HCT116 (cell line): ENCODE results near the gene PDE4B. TPM values are rescaled to one million over a fixed set of nuclear protein-coding genes. Genes with fewer than 3 reads are reported as not detected.
A peak's percentile ranks its signal among the peaks of the same experiment; 100 is the strongest.

Experiments used
- ATAC-seq: fragments of 200-7000 bp; cut with Tn5 transposase; 2 replicates; pipeline ENCODE4 v1.9.1; 2020; ENCODE audit warnings: mild to moderate bottlenecking, moderate library complexity
- BruUV-seq: library from RNA; stranded (reverse); fragments of 400-500 nt; replicated peaks from 2 replicates; lab custom pipeline; 2021; lab: Mats Ljungman, UMichigan
- CTCF ChIA-PET: fragments of 300-600 bp; sonication (Branson Sonifier 250); formaldehyde crosslinking; loops from one replicate; lab custom pipeline; 2021; ENCODE audit warnings: antibody characterized with exemption; lab: Charles Lee
- POLR2A ChIA-PET: fragments of 300-600, 350-600 bp; sonication (Branson Sonifier 250); formaldehyde crosslinking; loops from one replicate; lab custom pipeline; 2021; ENCODE audit warnings: antibody characterized with exemption; lab: Charles Lee
- RAD21 ChIA-PET, 2 experiments: fragments of 300-600 bp; sonication (Branson Sonifier 250); formaldehyde crosslinking; loops; one replicate each; lab custom pipeline; 2023; ENCODE audit warnings: low total read pairs in 2 of 2; ENCODE audit not compliant: uncharacterized antibody in 2 of 2, unreplicated experiment in 2 of 2, low non-redundant PET in 1 of 2; lab: Charles Lee
- DNase-seq: peaks from one replicate; pipeline ENCODE4 v3.0.0-alpha.2; 2010; ENCODE audit warnings: low read depth, low spot score
- H2AFZ ChIP-seq: fragments of 200-600 bp; shearing (Covaris generic), sonication (generic); 2 replicates; pipeline ENCODE4 v1.6.1; 2017; ENCODE audit warnings: low read depth, mixed run types, mixed read lengths, antibody characterized with exemption, low read length; ENCODE audit not compliant: poor library complexity, severe bottlenecking
- H3K27ac ChIP-seq: 2 replicates; pipeline ENCODE4 v1.5.1; 2012; ENCODE audit warnings: low read depth, low read length
- H3K27me3 ChIP-seq: fragments of 200-600 bp; sonication (generic); 2 replicates; pipeline ENCODE4 v1.6.1; 2016; ENCODE audit warnings: mixed run types, low read length, mixed read lengths; ENCODE audit not compliant: insufficient read depth
- H3K36me3 ChIP-seq, 2 experiments: fragments of 200-500 bp in 1 of 2; fragments of 200-600 bp in 1 of 2; sonication (Bioruptor generic) in 1 of 2; sonication (generic) in 1 of 2; 2 replicates each; pipeline versions ENCODE4 v1.5.1 to v1.6.1; 2014 to 2016; ENCODE audit warnings: low read length in 2 of 2, inconsistent platforms in 1 of 2, mixed read lengths in 1 of 2, mixed run types in 1 of 2; ENCODE audit not compliant: insufficient read depth in 2 of 2, control insufficient read depth in 1 of 2
- H3K4me1 ChIP-seq, 2 experiments: fragments of 200-600 bp in 1 of 2; sonication (generic) in 1 of 2; 2 replicates each; pipeline versions ENCODE4 v1.5.1 to v1.6.1; 2012 to 2017; ENCODE audit warnings: low read length in 2 of 2, inconsistent platforms in 1 of 2, mild to moderate bottlenecking in 1 of 2, mixed read lengths in 1 of 2, mixed run types in 1 of 2, moderate library complexity in 1 of 2; ENCODE audit not compliant: insufficient read depth in 2 of 2, control insufficient read depth in 1 of 2
- H3K4me2 ChIP-seq: fragments of 200-600 bp; sonication (generic); 2 replicates; pipeline ENCODE4 v1.6.1; 2017; ENCODE audit warnings: mixed run types, low read length, mixed read lengths
- H3K4me3 ChIP-seq, 2 experiments: fragments of 200-600 bp in 1 of 2; sonication (generic) in 1 of 2; replicated peaks in 1 of 2; 2 replicates each; pipeline ENCODE4 v1.5.1; 2011 to 2016; ENCODE audit warnings: low read length in 2 of 2, control low read depth in 1 of 2, low read depth in 1 of 2, mild to moderate bottlenecking in 1 of 2, mixed read lengths in 1 of 2, mixed run types in 1 of 2
- H3K79me2 ChIP-seq: fragments of 200-600 bp; sonication (generic); 2 replicates; pipeline ENCODE4 v1.6.1; 2017; ENCODE audit warnings: mild to moderate bottlenecking, mixed run types, low read length, moderate library complexity, mixed read lengths; ENCODE audit not compliant: insufficient read depth
- H3K9ac ChIP-seq: fragments of 200-600 bp; sonication (generic); 2 replicates; pipeline ENCODE4 v1.6.1; 2016; ENCODE audit warnings: low read length, mixed read lengths
- H3K9me2 ChIP-seq: fragments of 200-600 bp; sonication (generic), shearing (Covaris generic); 2 replicates; pipeline ENCODE4 v1.6.1; 2017; ENCODE audit warnings: mixed run types, mild to moderate bottlenecking, moderate library complexity; ENCODE audit not compliant: insufficient read depth
- H3K9me3 ChIP-seq, 2 experiments: fragments of 200-500 bp in 1 of 2; fragments of 200-600 bp in 1 of 2; sonication (Bioruptor generic) in 1 of 2; sonication (generic) in 1 of 2; 2 replicates each; pipeline ENCODE4 v1.6.1; 2014 to 2017; ENCODE audit warnings: low read length in 2 of 2, mixed read lengths in 2 of 2, inconsistent platforms in 1 of 2, low read depth in 1 of 2, mild to moderate bottlenecking in 1 of 2, mixed run types in 1 of 2, moderate library complexity in 1 of 2; ENCODE audit not compliant: control insufficient read depth in 1 of 2, insufficient read depth in 1 of 2
- H4K20me1 ChIP-seq: fragments of 200-600 bp; sonication (generic), shearing (Covaris generic); 2 replicates; pipeline ENCODE4 v1.6.1; 2017; ENCODE audit warnings: mixed run types, mild to moderate bottlenecking, moderate library complexity; ENCODE audit not compliant: insufficient read depth
- ATF3 ChIP-seq: IDR thresholded peaks from 2 replicates; pipeline ENCODE4 v1.6.1; 2012
- CBX3 ChIP-seq: IDR thresholded peaks from 2 replicates; pipeline ENCODE4 v1.6.1; 2012; ENCODE audit warnings: low read depth
- CEBPB ChIP-seq: IDR thresholded peaks from 2 replicates; pipeline ENCODE4 v1.6.1; 2012; ENCODE audit warnings: low read depth
- EGR1 ChIP-seq: IDR thresholded peaks from 2 replicates; pipeline ENCODE4 v1.6.1; 2012; ENCODE audit warnings: low read depth
- ELF1 ChIP-seq: IDR thresholded peaks from 2 replicates; pipeline ENCODE4 v1.6.1; 2012; ENCODE audit warnings: low read depth, borderline replicate concordance
- EZH2phosphoT487 ChIP-seq: fragments of 200-600 bp; IDR thresholded peaks from 2 replicates; pipeline ENCODE4 v1.6.1; 2018; ENCODE audit warnings: antibody characterized with exemption, borderline replicate concordance
- FOSL1 ChIP-seq: IDR thresholded peaks from 2 replicates; pipeline ENCODE4 v1.6.1; 2012; ENCODE audit warnings: low read depth
- JUND ChIP-seq: IDR thresholded peaks from 2 replicates; pipeline ENCODE4 v1.6.1; 2012
- POLR2A ChIP-seq: IDR thresholded peaks from 2 replicates; pipeline ENCODE4 v1.7.0; 2011; ENCODE audit warnings: borderline replicate concordance; ENCODE audit not compliant: insufficient read depth, insufficient read length; ENCODE audit errors: extremely low read depth
- POLR2AphosphoS5 ChIP-seq: IDR thresholded peaks from 2 replicates; pipeline ENCODE4 v1.6.1; 2011; ENCODE audit warnings: mild to moderate bottlenecking, low read depth, low read length, moderate library complexity
- RAD21 ChIP-seq: IDR thresholded peaks from 2 replicates; pipeline ENCODE4 v1.6.1; 2012; ENCODE audit warnings: low read depth, mild to moderate bottlenecking
- SIN3A ChIP-seq: IDR thresholded peaks from 2 replicates; pipeline ENCODE4 v1.6.1; 2012; ENCODE audit warnings: low read depth
- SP1 ChIP-seq: IDR thresholded peaks from 2 replicates; pipeline ENCODE4 v1.6.1; 2012; ENCODE audit warnings: low read depth
- SRF ChIP-seq: IDR thresholded peaks from 2 replicates; pipeline ENCODE4 v1.6.1; 2012; ENCODE audit warnings: low read depth
- TCF7L2 ChIP-seq: IDR thresholded peaks from 2 replicates; pipeline ENCODE4 v1.7.0; 2011; ENCODE audit warnings: borderline replicate concordance, inconsistent platforms; ENCODE audit not compliant: insufficient read depth, insufficient read length; ENCODE audit errors: extremely low read depth
- YY1 ChIP-seq: IDR thresholded peaks from 2 replicates; pipeline ENCODE4 v1.6.1; 2011; ENCODE audit warnings: low read length, low read depth, moderate library complexity, mild to moderate bottlenecking; ENCODE audit not compliant: insufficient replicate concordance; ENCODE audit errors: extremely low read depth
- ZFX ChIP-seq: fragments of 450-650 bp; IDR thresholded peaks from 2 replicates; pipeline ENCODE4 v1.6.1; 2017
- intact Hi-C: fragments of 100-400 bp; cut with micrococcal nuclease; formaldehyde crosslinking; loops from 2 replicates; pipeline ENCODE4 v1.10.0; 2022
- total RNA-seq: library from RNA; stranded (reverse); gene quantifications from one replicate; pipeline ENCODE4 v1.2.1, GENCODE V29; 2021; ENCODE audit not compliant: unreplicated experiment

The PDE4B gene
- total RNA-seq, 1 experiment from 2014 or later = 76.9 TPM

GRCh38 chr1:66231217-66231616, 438.5 kb downstream of the PDE4B start:
- no peaks in the 10 kb centered on the region for H3K27me3 ChIP-seq
- H3K9me2 ChIP-seq = no peaks in the 10 kb centered on the region
- H3K4me3 ChIP-seq = no peak overlapping the region

GRCh38 chr1:66231681-66232463, 439.2 kb downstream of the PDE4B start:
- intact Hi-C loops = no loop called here
- RAD21 ChIA-PET = no interaction called here
- Histone ChIP-seq H3K27me3 (no peaks in the 10 kb centered on the region), H3K27ac (peak overlapping the region; percentile 41; the same call in 1 of the 2 replicates), H3K36me3 (no peaks in the 10 kb centered on the region), H3K9me2 (no peaks in the 10 kb centered on the region), H3K4me1 (peaks cover 16 to 24% of the 10 kb centered on the region in 2 experiments; a peak in 3 of 4 replicates), H3K9ac (no peak overlapping the region), H2AFZ (peak overlapping the region; percentile 75), H3K79me2 (no peaks in the 10 kb centered on the region), H3K4me3 (no peak overlapping the region), H4K20me1 (no peaks in the 10 kb centered on the region), H3K9me3 (no peaks in the 10 kb centered on the region), H3K4me2 (peak overlapping the region; percentile 32)
- BruUV-seq = no TSS peak
- ATAC-seq (peak; percentile 35), DNase-seq (no peak)
- CTCF ChIA-PET = interaction anchor here (0.7 to 2.0 kb wide), 3 partner anchors 9 to 501 kb away, joined by 3 to 8 read pairs (median 3); no protein-coding TSS in a partner anchor
- TF ChIP-seq SIN3A = no peak
- TF ChIP-seq RAD21 = no peak
- TF ChIP-seq POLR2A = no peak
- no peak for TF ChIP-seq TCF7L2
- no peak for TF ChIP-seq ELF1
- no peak for TF ChIP-seq YY1
- TF ChIP-seq ZFX = no peak
- POLR2A ChIA-PET = interaction anchor here (1.1 kb wide), 1 partner anchor 8 kb away, joined by 5 read pairs; no protein-coding TSS in a partner anchor

More at GRCh38 chr1:66231217-66231616, 438.5 kb downstream of the PDE4B start:
- Histone ChIP-seq H3K4me2 (peak overlapping the region; percentile 32), H3K36me3 (no peaks in the 10 kb centered on the region), H3K79me2 (no peaks in the 10 kb centered on the region), H3K9ac (no peak overlapping the region), H3K9me3 (no peaks in the 10 kb centered on the region), H3K4me1 (peaks cover 16 to 24% of the 10 kb centered on the region in 2 experiments; a peak in 3 of 4 replicates), H2AFZ (peak overlapping the region; percentile 75), H3K27ac (peak overlapping the region; percentile 41; the same call in 1 of the 2 replicates), H4K20me1 (no peaks in the 10 kb centered on the region)
- BruUV-seq = no TSS peak
- peak; percentile 73 for DNase-seq
- TF ChIP-seq ZFX (no peak), SIN3A (peak; percentile 50; the same call in 1 of the 2 replicates), CEBPB (peak; percentile 70), CBX3 (peak; percentile 78), EGR1 (no peak), SP1 (peak; percentile 83), POLR2AphosphoS5 (peak; percentile 18; the same call in 1 of the 2 replicates), SRF (peak; percentile 72), ATF3 (peak; percentile 40; the same call in 1 of the 2 replicates), EZH2phosphoT487 (no peak), JUND (peak; percentile 94), FOSL1 (peak; percentile 96)
- ChIA-PET POLR2A (no interaction called here), RAD21 (no interaction called here), CTCF (interaction anchor here (0.7 to 2.0 kb wide), 2 partner anchors 10 to 11 kb away, joined by 3 to 8 read pairs; no protein-coding TSS in a partner anchor)
- peak; percentile 88 for ATAC-seq
- intact Hi-C loops = no loop called here
